ENCODE measurements around the gene TPR.

Gene TPR

GRCh38 chr1:186326009-186326408 is 49.0 kb downstream of the TPR start:
- DNase-seq = no peak

GRCh38 chr1:186325239-186325638 is 49.8 kb downstream of the TPR start:
- DNase-seq = no peak

DNA sequence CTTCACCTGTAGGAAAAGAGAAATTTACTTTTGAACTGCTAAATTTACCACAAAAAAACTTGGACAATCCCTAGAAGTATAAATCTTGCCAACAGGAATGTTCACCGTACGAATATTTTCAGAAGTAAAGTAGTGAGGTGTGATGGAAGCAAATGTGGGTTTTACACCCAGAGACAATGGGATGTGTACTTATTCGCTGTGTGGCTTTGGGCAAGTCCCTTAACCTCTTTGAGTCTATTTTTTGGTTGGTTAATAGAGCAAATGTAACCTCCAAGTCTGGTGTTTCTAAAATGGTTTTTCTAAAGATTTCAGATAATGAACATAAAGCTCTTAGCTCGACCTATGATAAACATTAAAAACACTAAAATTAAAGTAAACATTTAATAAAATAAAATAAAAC is 51.2 kb downstream of the TPR start:
- DNase-seq = no peak

- DNase-seq = no peak
Measured at GRCh38 chr1:186315570-186315969, 59.5 kb downstream of the TPR start.

DNA sequence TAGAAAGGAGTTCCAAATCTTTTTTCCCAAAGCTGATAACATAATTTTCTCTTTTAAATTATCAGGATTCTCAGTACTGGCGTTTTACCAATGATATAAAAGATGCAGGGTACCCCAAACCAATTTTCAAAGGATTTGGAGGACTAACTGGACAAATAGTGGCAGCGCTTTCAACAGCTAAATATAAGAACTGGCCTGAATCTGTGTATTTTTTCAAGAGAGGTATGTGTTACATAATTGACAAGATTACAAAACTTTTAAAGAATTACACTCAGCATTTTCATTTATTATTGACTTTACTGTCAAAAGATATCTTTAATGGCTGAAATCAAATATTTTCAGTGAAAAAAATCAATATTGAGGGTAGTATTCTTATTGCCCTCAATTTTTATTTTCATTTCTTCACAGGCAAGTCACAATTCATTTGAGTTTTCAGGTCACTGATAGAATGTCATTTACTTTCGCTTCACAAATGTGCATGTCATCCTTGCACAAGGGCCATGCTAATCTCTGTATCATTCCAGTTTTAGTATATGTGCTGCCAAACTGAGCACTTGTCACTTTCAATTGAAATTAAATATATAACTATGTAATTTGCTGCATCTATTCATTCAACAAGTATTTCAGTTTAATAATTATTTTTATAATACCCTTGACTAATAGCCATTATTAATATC is 63.5 kb downstream of the TPR start:
- DNase-seq = no peak

DNA sequence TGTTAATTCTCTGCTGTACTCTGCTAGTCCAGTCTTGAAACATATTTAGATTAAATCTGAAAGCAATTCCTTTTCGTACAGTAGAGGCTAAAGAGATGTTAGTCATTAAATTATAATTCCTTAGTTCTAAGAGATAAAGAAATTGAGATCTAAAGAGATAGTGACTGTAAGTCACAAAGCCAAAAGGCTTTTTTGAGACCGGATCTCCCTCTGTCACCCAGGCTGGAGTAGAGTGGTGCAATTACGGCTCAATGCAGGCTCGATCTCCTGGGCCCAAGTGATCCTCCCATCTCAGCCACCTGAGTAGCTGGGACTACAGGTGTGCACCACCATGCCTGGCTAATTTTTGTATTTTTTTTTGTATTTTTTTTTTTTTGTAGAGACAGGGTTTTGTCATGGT is 64.7 kb downstream of the TPR start:
- no peak for DNase-seq

- no peak for DNase-seq
Measured at GRCh38 chr1:186308264-186309060, 66.6 kb downstream of the TPR start.

- no peak for DNase-seq
Measured at GRCh38 chr1:186307445-186307844, 67.6 kb downstream of the TPR start.

DNA sequence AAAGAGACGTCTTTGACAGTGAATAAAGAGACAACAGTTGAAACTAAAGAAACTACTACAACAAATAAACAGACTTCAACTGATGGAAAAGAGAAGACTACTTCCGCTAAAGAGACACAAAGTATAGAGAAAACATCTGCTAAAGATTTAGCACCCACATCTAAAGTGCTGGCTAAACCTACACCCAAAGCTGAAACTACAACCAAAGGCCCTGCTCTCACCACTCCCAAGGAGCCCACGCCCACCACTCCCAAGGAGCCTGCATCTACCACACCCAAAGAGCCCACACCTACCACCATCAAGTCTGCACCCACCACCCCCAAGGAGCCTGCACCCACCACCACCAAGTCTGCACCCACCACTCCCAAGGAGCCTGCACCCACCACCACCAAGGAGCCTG is 68.5 kb downstream of the TPR start:
- DNase-seq = no peak

GRCh38 chr1:186304982-186305949 is 69.8 kb downstream of the TPR start:
- DNase-seq = peak; percentile 3

DNA sequence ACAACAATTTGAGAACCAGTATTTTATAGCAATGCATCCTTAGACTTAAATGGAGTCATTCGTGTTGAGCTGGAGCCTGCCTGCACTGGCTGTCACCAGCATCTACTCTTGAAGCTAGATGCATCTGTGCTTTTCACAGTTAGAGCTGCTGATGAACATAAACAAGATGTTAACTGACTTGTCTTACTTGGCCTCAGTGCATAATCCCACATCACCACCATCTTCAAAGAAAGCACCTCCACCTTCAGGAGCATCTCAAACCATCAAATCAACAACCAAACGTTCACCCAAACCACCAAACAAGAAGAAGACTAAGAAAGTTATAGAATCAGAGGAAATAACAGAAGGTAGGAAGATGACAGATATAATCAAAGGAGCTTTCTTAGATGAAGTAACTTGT is 71.1 kb downstream of the TPR start:
- DNase-seq = no peak

DNA sequence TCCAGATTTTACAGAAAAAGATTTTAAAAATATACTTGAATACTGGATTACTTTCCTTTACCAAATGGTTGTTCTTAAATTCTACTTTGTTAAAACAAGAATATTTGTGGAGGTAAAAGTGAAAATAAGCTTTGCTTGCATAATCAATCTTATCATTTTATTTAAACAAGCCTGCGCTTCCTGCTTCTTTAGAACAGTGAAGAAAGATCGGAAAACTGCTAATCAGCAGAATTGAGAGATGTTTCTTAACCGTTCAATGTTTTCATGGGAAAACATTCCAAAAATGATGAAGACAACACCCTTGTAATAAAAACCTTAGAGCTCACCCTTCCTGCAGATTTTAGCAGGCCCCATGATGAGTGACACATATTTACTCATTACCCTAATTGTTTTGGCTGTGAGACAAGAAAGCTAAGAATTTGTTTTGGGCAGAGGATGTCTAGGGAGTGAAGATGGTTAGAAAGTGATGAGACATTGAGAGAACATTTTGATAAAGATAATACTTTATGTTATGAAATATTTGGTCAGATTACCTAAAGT is 72.6 kb downstream of the TPR start:
- no peak for DNase-seq

DNA sequence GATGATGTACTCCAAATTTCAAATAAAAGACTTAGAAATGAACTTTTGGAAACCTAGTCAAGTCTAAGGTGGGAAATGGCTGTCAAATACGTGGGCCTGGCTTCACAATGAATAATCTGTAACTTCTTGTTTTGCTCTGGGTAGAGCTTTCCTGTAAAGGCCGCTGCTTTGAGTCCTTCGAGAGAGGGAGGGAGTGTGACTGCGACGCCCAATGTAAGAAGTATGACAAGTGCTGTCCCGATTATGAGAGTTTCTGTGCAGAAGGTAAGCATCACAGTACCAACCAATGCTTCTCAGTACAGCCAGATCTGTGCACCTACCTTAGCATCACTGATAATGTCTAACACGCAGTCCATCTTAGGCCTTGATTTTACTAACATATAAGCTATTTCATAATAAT is 73.6 kb downstream of the TPR start:
- DNase-seq = no peak

- no peak for DNase-seq
Measured at GRCh38 chr1:186300056-186300455, 75.0 kb downstream of the TPR start.

GRCh38 chr1:186299570-186299969 is 75.5 kb downstream of the TPR start:
- DNase-seq = no peak

DNA sequence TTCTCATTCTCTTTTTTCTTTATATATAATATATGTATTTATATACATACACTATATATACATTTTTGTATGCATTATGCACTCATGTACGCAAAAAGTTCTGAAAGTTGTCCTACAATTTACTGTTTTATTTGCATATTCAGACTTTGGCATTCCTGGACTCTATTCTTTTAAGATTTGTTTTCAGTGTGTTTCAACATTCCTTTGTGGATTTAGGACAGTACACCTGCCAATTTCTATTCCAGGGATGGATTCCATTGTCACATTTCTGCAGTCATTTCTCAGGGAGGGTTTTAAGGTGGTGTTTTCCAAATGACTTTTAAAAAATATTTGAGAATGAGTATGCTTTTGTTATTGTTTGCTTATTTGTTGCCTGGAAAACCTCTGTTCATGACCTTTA is 76.2 kb downstream of the TPR start:
- no peak for DNase-seq

GRCh38 chr1:186297439-186298045 is 77.5 kb downstream of the TPR start:
- DNase-seq = no peak

- no peak for DNase-seq
Measured at GRCh38 chr1:186295980-186296379, 79.1 kb downstream of the TPR start, which contains the start of gene PRG4. Gene PRG4 (plus strand): TSS chr1:186296279.

DNA sequence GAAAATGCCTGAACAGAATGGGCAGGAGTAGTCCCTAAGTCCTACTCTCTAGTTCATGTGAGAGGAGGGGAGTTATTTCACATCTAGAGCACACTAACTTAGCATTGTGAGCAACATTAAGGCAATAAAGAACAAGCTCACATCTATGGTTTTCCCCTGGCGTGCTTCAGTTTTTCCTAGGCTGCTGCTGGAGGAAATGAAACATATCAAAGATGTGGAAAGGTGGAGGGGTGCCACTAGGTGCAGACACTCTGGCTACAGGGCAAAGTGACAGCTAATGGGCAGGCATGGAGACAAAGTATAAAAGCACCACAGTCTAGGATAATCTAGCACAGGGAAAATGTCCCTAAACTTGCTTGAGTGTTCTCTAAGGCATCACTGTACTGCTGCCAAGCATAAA is 82.2 kb downstream of the TPR start:
- DNase-seq = no peak

DNA sequence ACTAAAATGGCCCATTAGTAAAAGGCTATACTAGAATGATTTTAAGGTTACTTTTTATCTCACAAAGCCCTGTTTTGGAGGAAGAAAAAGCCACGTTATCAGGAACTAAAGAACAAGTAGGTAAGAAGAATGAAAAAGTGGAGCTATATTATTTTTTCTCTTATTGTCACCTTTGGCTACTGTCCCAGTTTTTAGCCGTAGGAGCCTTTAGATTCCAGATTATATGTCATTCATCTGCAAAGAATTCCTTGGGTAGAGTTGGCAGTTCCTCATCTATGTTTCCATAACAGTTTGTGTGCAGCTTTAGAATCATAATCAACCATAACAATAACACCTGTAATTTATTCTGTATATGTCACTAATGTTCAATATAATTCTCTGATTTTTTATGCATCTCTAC is 83.8 kb downstream of the TPR start:
- peak; percentile 11 for DNase-seq

DNA sequence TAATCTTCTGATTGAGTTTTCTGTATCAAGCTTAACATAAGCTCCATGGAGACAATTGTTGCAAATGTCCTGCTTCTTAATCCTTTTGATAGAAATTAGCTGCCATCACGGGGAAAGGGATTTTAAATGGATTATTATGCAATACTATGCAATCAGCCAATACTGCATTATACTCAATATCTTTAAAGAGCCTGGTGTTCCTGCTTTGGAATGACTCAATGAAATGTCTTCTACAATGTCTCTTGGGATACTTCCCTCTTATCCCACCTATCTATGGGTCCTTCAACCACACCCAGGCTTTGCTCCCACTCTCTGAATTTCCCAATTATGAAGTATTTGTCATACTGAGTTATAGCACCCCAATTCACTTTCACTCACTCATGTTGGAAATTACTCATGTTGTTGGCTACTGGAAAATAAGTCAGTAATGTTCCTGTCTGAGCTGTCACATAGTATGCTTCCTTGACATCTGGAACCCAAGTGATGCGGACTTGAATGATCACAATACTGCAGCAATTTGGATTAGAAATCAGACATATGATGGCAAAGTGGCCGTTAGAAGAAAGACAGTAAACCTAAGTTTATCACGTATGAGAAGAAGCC is 85.0 kb downstream of the TPR start:
- DNase-seq = no peak

DNA sequence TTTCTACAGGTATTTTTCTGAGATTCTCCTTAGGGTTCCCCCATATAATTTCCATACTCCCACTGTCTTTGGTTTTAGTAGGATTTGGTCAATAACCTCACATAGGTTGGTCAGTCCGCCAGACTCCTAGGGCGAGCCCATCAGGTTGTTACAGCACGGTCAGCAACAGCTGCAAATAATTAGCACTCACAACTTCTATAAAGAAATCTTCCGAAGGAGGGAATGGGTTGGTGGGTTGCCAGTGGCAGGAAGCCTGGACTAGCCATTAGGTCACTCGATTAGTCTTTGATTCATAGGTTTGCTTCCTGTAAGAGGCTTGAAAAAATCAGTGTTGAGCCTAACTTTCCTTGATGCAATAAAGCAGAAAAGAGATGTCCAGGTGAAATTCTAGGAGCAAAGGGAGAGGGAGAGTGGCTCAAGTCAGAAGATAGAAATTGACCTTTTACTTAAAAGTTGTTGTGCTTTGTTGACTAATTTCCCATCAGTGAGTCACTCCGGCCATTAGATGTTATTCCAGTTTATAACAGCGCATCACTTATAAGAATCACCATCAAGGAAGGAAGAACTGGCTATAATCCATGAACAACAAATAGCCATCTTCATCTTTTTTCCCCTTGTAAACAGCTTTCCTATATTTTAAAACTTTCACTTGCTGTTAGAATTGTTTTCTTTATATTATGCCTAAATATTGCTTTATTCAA is 88.3 kb downstream of the TPR start:
- no peak for DNase-seq

Measured in COR-L47 (cell line).